Gastrocnemius medialis (tissue), 4 donors: Measurements from ENCODE around the gene SGCG. TPM values are rescaled to one million over a fixed set of nuclear protein-coding genes. Genes with fewer than 3 reads are reported as not detected.

Experiments
- ATAC-seq, 2 donors: fragments of 150-250 bp; one replicate each; pipeline ENCODE4 v1.9.1; 2016
- DNase-seq, 2 donors: peaks; one replicate each; pipeline ENCODE4 v3.0.0-alpha.2; 2019
- H3K27ac ChIP-seq, 4 donors: fragments of 200-600 bp; sonication (generic); 1 replicate in 1 of 4; 2 replicates in 3 of 4; pipeline ENCODE4 v1.5.1; 2016 to 2018; ENCODE audit warnings: mild to moderate bottlenecking in 2 of 4, moderate library complexity in 1 of 4
- H3K27me3 ChIP-seq, 3 donors: fragments of 200-600 bp; sonication (generic) in 2 of 3; 1 replicate in 1 of 3; 2 replicates in 2 of 3; pipeline versions ENCODE4 v1.5.1 to v1.6.0; 2016 to 2019; ENCODE audit warnings: mild to moderate bottlenecking in 1 of 3, moderate library complexity in 1 of 3
- H3K36me3 ChIP-seq, 2 donors: fragments of 200-600 bp; sonication (generic) in 1 of 2; one replicate each; pipeline ENCODE4 v1.5.1; 2017 to 2018
- H3K4me1 ChIP-seq, 2 donors: fragments of 200-600 bp; sonication (generic) in 1 of 2; one replicate each; pipeline ENCODE4 v1.5.1; 2016 to 2017; ENCODE audit warnings: mild to moderate bottlenecking in 2 of 2
- H3K4me3 ChIP-seq, 4 donors: fragments of 200-600 bp; sonication (generic) in 3 of 4; 1 replicate in 1 of 4; 2 replicates in 3 of 4; pipeline ENCODE4 v1.5.1; 2016 to 2019; ENCODE audit warnings: mild to moderate bottlenecking in 2 of 4
- H3K9me3 ChIP-seq, 3 donors: fragments of 200-600 bp; sonication (generic) in 2 of 3; 1 replicate in 1 of 3; 2 replicates in 2 of 3; pipeline ENCODE4 v1.5.1; 2016 to 2019
- CTCF ChIP-seq, 5 experiments: fragments of 450-650 bp in 3 of 5; fragments of 200-600 bp in 2 of 5; sonication (generic) in 2 of 5; IDR thresholded peaks in 4 of 5; conservative IDR thresholded peaks in 1 of 5; 1 replicate in 4 of 5; 2 replicates in 1 of 5; pipeline ENCODE4 v1.5.1; 2016 to 2019; ENCODE audit warnings: antibody characterized with exemption in 5 of 5, mild to moderate bottlenecking in 3 of 5, moderate library complexity in 3 of 5
- POLR2A ChIP-seq, 2 donors: fragments of 450-650 bp; IDR thresholded peaks; one replicate each; pipeline ENCODE4 v1.6.1; 2017; ENCODE audit warnings: antibody characterized with exemption in 2 of 2, mild to moderate bottlenecking in 2 of 2, moderate library complexity in 2 of 2
- in situ Hi-C, 4 donors: fragments of 200-750 bp; cut with MboI; loops; one replicate each; pipeline versions ENCODE4 v1.15.0 to v1.8.0; 2017; ENCODE audit warnings: low sequenced_read_pairs in 4 of 4
- intact Hi-C: fragments of 100-400 bp; cut with DNase I; formaldehyde crosslinking; loops from one replicate; pipeline ENCODE4 v1.15.1; 2023; ENCODE audit warnings: low total_unique reads
- total RNA-seq, 4 donors: library from RNA; depleted of rRNA; stranded (reverse); fragments of >200 nt; gene quantifications; one replicate each; pipeline versions ENCODE4 v1.1.0 to v1.2.3, GENCODE V29; 2016

SGCG gene
- total RNA-seq, 4 donors from 2014 or later, result 15.3 to 36.9 (median 21.2) TPM

- TF ChIP-seq CTCF (IDR thresholded peaks at IDR 0.05 in 4 of 5, conservative IDR thresholded peaks at IDR 0.05 in 1 of 5) (no peak), POLR2A (IDR thresholded peaks at IDR 0.05) (no peak)
- DNase-seq, result no peak
- peak overlapping the region in 2 of 4 donors; percentile 17 to 61 for H3K27ac ChIP-seq
- in situ Hi-C loops, result no loop called here
- ATAC-seq, result no peak
- no peaks in the 10 kb centered on the region for H3K27me3 ChIP-seq
- H3K36me3 ChIP-seq, result peaks cover 0 to 4% of the 10 kb centered on the region in 2 donors
- intact Hi-C loops, result no loop called here
- H3K4me3 ChIP-seq, result no peak overlapping the region
- peaks cover 0 to 6% of the 10 kb centered on the region in 2 donors for H3K4me1 ChIP-seq
- H3K9me3 ChIP-seq, result no peaks in the 10 kb centered on the region
Observed at GRCh38 chr13:23201870-23202269, 21.1 kb downstream of the SGCG start.

GRCh38 chr13:23202383-23202782, 21.6 kb downstream of the SGCG start:
- DNase-seq (no peak), ATAC-seq (peak in 1 of 2 donors; percentile 19)
- no peak for TF ChIP-seq CTCF (IDR thresholded peaks at IDR 0.05 in 4 of 5, conservative IDR thresholded peaks at IDR 0.05 in 1 of 5)
- peaks cover 0 to 9% of the 10 kb centered on the region in 2 donors for H3K36me3 ChIP-seq
- peak overlapping the region in 3 of 4 donors; percentile 3 to 61 (median 17) for H3K27ac ChIP-seq
- no peaks in the 10 kb centered on the region for H3K27me3 ChIP-seq
- intact Hi-C loops (no loop called here), in situ Hi-C loops (no loop called here)
- no peaks in the 10 kb centered on the region for H3K9me3 ChIP-seq
- H3K4me1 ChIP-seq, result peaks cover 0 to 6% of the 10 kb centered on the region in 2 donors
- H3K4me3 ChIP-seq, result no peak overlapping the region

- no peak for ATAC-seq
Observed at GRCh38 chr13:23203516-23203915, 22.7 kb downstream of the SGCG start.

GRCh38 chr13:23205807-23206206, 25.0 kb downstream of the SGCG start:
- Histone ChIP-seq H3K9me3 (no peaks in the 10 kb centered on the region), H3K4me1 (peaks cover 0 to 6% of the 10 kb centered on the region in 2 donors), H3K27ac (no peak overlapping the region), H3K4me3 (no peak overlapping the region), H3K27me3 (no peaks in the 10 kb centered on the region), H3K36me3 (peaks cover 0 to 9% of the 10 kb centered on the region in 2 donors)
- no peak for TF ChIP-seq POLR2A (IDR thresholded peaks at IDR 0.05)
- TF ChIP-seq CTCF (IDR thresholded peaks at IDR 0.05 in 4 of 5, conservative IDR thresholded peaks at IDR 0.05 in 1 of 5), result no peak
- in situ Hi-C loops (no loop called here), intact Hi-C loops (no loop called here)
- DNase-seq (no peak), ATAC-seq (no peak)

More at GRCh38 chr13:23203516-23203915, 22.7 kb downstream of the SGCG start:
- intact Hi-C loops (no loop called here), in situ Hi-C loops (no loop called here)
- TF ChIP-seq POLR2A (IDR thresholded peaks at IDR 0.05), result no peak
- TF ChIP-seq CTCF (IDR thresholded peaks at IDR 0.05 in 4 of 5, conservative IDR thresholded peaks at IDR 0.05 in 1 of 5), result no peak
- Histone ChIP-seq H3K27ac (peak overlapping the region in 1 of 4 donors; percentile 61), H3K9me3 (no peaks in the 10 kb centered on the region), H3K4me1 (peaks cover 0 to 6% of the 10 kb centered on the region in 2 donors), H3K36me3 (peaks cover 0 to 9% of the 10 kb centered on the region in 2 donors), H3K27me3 (no peaks in the 10 kb centered on the region), H3K4me3 (no peak overlapping the region)
- DNase-seq, result no peak

- in situ Hi-C loops, result no loop called here
- Histone ChIP-seq H3K9me3 (no peaks in the 10 kb centered on the region), H3K27ac (peak overlapping the region in 2 of 4 donors; percentile 7 to 33), H3K36me3 (peaks cover 0 to 6% of the 10 kb centered on the region in 2 donors), H3K27me3 (no peaks in the 10 kb centered on the region), H3K4me1 (peaks cover 2 to 5% of the 10 kb centered on the region in 2 donors), H3K4me3 (no peak overlapping the region)
- ATAC-seq (no peak), DNase-seq (no peak)
- intact Hi-C loops, result no loop called here
- TF ChIP-seq CTCF (IDR thresholded peaks at IDR 0.05 in 4 of 5, conservative IDR thresholded peaks at IDR 0.05 in 1 of 5) (no peak), POLR2A (IDR thresholded peaks at IDR 0.05) (no peak)
Observed at GRCh38 chr13:23212671-23213070, 31.9 kb downstream of the SGCG start.
